Measurements from ENCODE around the gene ZNF672. TPM values are rescaled to one million over a fixed set of nuclear protein-coding genes. Genes with fewer than 3 reads are reported as not detected.
"Not testable (repeated sequence)": the region's sequence is repeated elsewhere in the genome, so short reads cannot be mapped to it uniquely, and the experiment has no call there.

Gene ZNF672
- polyA plus RNA-seq, 4 donors: 17.2 to 25.7 (median 21.3) TPM

- DNase-seq (no peak), FAIRE-seq (no peak)
- no peak overlapping the region for H3K4me3 ChIP-seq (ENCODE audit: low read depth in 1 of 3, low read length in 3 of 3)
- peaks cover 10 to 35% (median 14%) of the 10 kb centered on the region in 3 donors for H3K4me1 ChIP-seq (ENCODE audit: control insufficient read depth in 3 of 3, insufficient read depth in 2 of 3, low read depth in 1 of 3, low read length in 2 of 3)
- WGBS, 3 donors: 80 to 83% (median 82%) methylated on average over 2 of the region's 2 CpGs
- no peak overlapping the region for H3K27ac ChIP-seq (ENCODE audit: low read depth in 1 of 3, low read length in 2 of 3)
- no peaks in the 10 kb centered on the region for H3K9me3 ChIP-seq (ENCODE audit: control insufficient read depth in 2 of 2, insufficient read depth in 1 of 2, low read depth in 1 of 2, low read length in 1 of 2)
- H3K36me3 ChIP-seq (ENCODE audit: control insufficient read depth in 3 of 3, insufficient read depth in 2 of 3, low read depth in 1 of 3, low read length in 3 of 3): peaks cover 0 to 41% (median 6%) of the 10 kb centered on the region in 3 donors
- no peaks in the 10 kb centered on the region for H3K27me3 ChIP-seq (ENCODE audit: control insufficient read depth in 3 of 3, insufficient read depth in 3 of 3, low read length in 3 of 3)
These were observed 14.5 kb upstream of the ZNF672 start for GRCh38 chr1:248823517-248824001.

DNA sequence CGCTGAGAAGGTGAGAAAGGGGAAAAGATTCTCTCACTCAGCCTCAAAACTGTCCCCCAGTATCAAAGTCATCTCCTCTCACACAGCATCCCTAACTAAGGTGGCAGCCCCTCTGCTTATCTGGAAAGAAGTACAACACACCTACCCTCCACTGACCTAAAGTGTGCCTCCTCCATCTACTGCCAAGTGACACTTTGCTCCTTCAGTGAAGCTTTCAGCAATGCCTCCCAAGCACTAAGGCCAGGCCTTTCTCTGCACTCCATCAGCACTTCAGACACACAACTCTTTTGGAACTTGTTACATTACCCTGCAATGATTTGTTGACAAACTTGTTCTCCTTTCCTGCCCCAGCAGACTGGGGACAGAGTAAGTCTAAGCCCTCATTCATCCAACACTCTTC is 13.7 kb upstream of the ZNF672 start:
- DNase-seq (no peak), FAIRE-seq (no peak)
- no peaks in the 10 kb centered on the region for H3K9me3 ChIP-seq (ENCODE audit: control insufficient read depth in 2 of 2, insufficient read depth in 1 of 2, low read depth in 1 of 2, low read length in 1 of 2)
- peaks cover 0 to 36% (median 6%) of the 10 kb centered on the region in 3 donors for H3K36me3 ChIP-seq (ENCODE audit: control insufficient read depth in 3 of 3, insufficient read depth in 2 of 3, low read depth in 1 of 3, low read length in 3 of 3)
- H3K4me1 ChIP-seq (ENCODE audit: control insufficient read depth in 3 of 3, insufficient read depth in 2 of 3, low read depth in 1 of 3, low read length in 2 of 3): peaks cover 10 to 35% (median 14%) of the 10 kb centered on the region in 3 donors
- H3K27ac ChIP-seq (ENCODE audit: low read depth in 1 of 3, low read length in 2 of 3): no peak overlapping the region
- 95 to 100% (median 100%) methylated on average over 1 of the region's 1 CpG for WGBS, 3 donors
- peak overlapping the region in 2 of 3 donors; percentile 77 to 91 for H3K4me3 ChIP-seq (ENCODE audit: low read depth in 1 of 3, low read length in 3 of 3)
- no peaks in the 10 kb centered on the region for H3K27me3 ChIP-seq (ENCODE audit: control insufficient read depth in 3 of 3, insufficient read depth in 3 of 3, low read length in 3 of 3)

- 86 to 93% (median 87%) methylated on average over 3 of the region's 3 CpGs for WGBS, 3 donors
- H3K4me1 ChIP-seq (ENCODE audit: control insufficient read depth in 3 of 3, insufficient read depth in 2 of 3, low read depth in 1 of 3, low read length in 2 of 3): peaks cover 10 to 35% (median 14%) of the 10 kb centered on the region in 3 donors
- H3K27ac ChIP-seq (ENCODE audit: low read depth in 1 of 3, low read length in 2 of 3): no peak overlapping the region
- H3K36me3 ChIP-seq (ENCODE audit: control insufficient read depth in 3 of 3, insufficient read depth in 2 of 3, low read depth in 1 of 3, low read length in 3 of 3): peaks cover 0 to 32% (median 6%) of the 10 kb centered on the region in 3 donors
- no peak for FAIRE-seq
- H3K9me3 ChIP-seq (ENCODE audit: control insufficient read depth in 2 of 2, insufficient read depth in 1 of 2, low read depth in 1 of 2, low read length in 1 of 2): no peaks in the 10 kb centered on the region
- peak overlapping the region in 2 of 3 donors; percentile 77 to 91 for H3K4me3 ChIP-seq (ENCODE audit: low read depth in 1 of 3, low read length in 3 of 3)
- no peaks in the 10 kb centered on the region for H3K27me3 ChIP-seq (ENCODE audit: control insufficient read depth in 3 of 3, insufficient read depth in 3 of 3, low read length in 3 of 3)
- no peak for DNase-seq
These were observed 13.3 kb upstream of the ZNF672 start for GRCh38 chr1:248824701-248825100.

DNA sequence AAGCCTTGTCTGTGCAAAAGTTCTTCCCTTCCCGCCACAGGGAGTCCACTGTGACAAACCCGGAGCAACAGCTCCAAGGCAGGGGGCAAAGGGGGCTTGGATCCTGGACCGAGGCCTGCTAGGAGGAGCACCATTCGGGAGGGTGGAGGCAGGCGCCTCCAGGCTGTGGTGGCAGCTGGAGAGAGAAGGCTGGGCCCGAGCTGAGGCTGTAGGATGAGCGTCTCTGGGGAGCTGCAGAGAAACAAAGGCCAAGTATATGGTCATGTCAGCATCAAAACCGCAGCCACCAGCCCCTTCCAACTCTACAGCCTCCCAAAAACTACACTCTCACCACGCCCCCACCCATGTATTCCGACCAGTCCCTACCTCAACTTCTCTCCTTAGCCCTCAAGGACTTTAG is 12.9 kb upstream of the ZNF672 start:
- Histone ChIP-seq H3K27ac (ENCODE audit: low read depth in 1 of 3, low read length in 2 of 3) (peak overlapping the region; percentile 70 to 99 (median 97)), H3K4me1 (ENCODE audit: control insufficient read depth in 3 of 3, insufficient read depth in 2 of 3, low read depth in 1 of 3, low read length in 2 of 3) (peaks cover 10 to 35% (median 14%) of the 10 kb centered on the region in 3 donors), H3K36me3 (ENCODE audit: control insufficient read depth in 3 of 3, insufficient read depth in 2 of 3, low read depth in 1 of 3, low read length in 3 of 3) (peaks cover 0 to 30% (median 6%) of the 10 kb centered on the region in 3 donors), H3K4me3 (ENCODE audit: low read depth in 1 of 3, low read length in 3 of 3) (peak overlapping the region; percentile 71 to 91 (median 77)), H3K9me3 (ENCODE audit: control insufficient read depth in 2 of 2, insufficient read depth in 1 of 2, low read depth in 1 of 2, low read length in 1 of 2) (no peaks in the 10 kb centered on the region), H3K27me3 (ENCODE audit: control insufficient read depth in 3 of 3, insufficient read depth in 3 of 3, low read length in 3 of 3) (no peaks in the 10 kb centered on the region)
- DNase-seq: no peak
- FAIRE-seq: no peak
- WGBS, 3 donors: 13 to 31% (median 23%) methylated on average over 10 of the region's 10 CpGs

DNA sequence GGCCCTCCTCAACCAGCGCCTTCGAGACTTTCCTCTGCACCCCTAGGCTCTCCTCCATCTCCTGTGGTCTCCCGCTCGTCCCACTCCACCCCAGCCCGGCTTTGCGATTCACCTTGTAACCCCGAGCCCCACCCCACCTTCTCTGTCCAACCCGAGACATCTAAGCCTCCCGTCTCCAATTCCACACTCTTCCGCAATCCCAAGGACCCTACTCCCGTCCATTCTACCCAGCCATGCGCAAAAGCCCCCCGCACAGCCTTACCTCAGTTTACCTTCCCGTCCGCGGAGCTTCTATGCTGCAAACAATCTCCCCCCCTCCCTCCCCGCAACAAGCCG is 12.5 kb upstream of the ZNF672 start:
- Histone ChIP-seq H3K4me3 (ENCODE audit: low read depth in 1 of 3, low read length in 3 of 3) (peak overlapping the region; percentile 71 to 91 (median 77)), H3K27ac (ENCODE audit: low read depth in 1 of 3, low read length in 2 of 3) (peak overlapping the region; percentile 70 to 99 (median 97)), H3K36me3 (ENCODE audit: control insufficient read depth in 3 of 3, insufficient read depth in 2 of 3, low read depth in 1 of 3, low read length in 3 of 3) (peaks cover 0 to 26% (median 6%) of the 10 kb centered on the region in 3 donors), H3K27me3 (ENCODE audit: control insufficient read depth in 3 of 3, insufficient read depth in 3 of 3, low read length in 3 of 3) (no peaks in the 10 kb centered on the region), H3K9me3 (ENCODE audit: control insufficient read depth in 2 of 2, insufficient read depth in 1 of 2, low read depth in 1 of 2, low read length in 1 of 2) (no peaks in the 10 kb centered on the region), H3K4me1 (ENCODE audit: control insufficient read depth in 3 of 3, insufficient read depth in 2 of 3, low read depth in 1 of 3, low read length in 2 of 3) (peaks cover 10 to 35% (median 14%) of the 10 kb centered on the region in 3 donors)
- FAIRE-seq (no peak), DNase-seq (no peak)
- WGBS, 3 donors: 0 to 1% (median 1%) methylated on average over 18 of the region's 18 CpGs

GRCh38 chr1:248825909-248826760 is 11.9 kb upstream of the ZNF672 start, which contains the start of gene SH3BP5L:
SH3BP5L (minus strand) TSS chr1:248825915; CDS start chr1:248824935, 980 bp downstream.
- peaks cover 10 to 35% (median 14%) of the 10 kb centered on the region in 3 donors for H3K4me1 ChIP-seq (ENCODE audit: control insufficient read depth in 3 of 3, insufficient read depth in 2 of 3, low read depth in 1 of 3, low read length in 2 of 3)
- 0 to 1% (median 0%) methylated on average over 56 of the region's 56 CpGs for WGBS, 3 donors
- FAIRE-seq (no peak), DNase-seq (peak; percentile 97 to 99)
- no peaks in the 10 kb centered on the region for H3K9me3 ChIP-seq (ENCODE audit: control insufficient read depth in 2 of 2, insufficient read depth in 1 of 2, low read depth in 1 of 2, low read length in 1 of 2)
- peak within 1 kb of the TSS; percentile 70 to 99 (median 97) for H3K27ac ChIP-seq (ENCODE audit: low read depth in 1 of 3, low read length in 2 of 3)
- H3K4me3 ChIP-seq (ENCODE audit: low read depth in 1 of 3, low read length in 3 of 3): peak within 1 kb of the TSS; percentile 71 to 91 (median 77)
- H3K36me3 ChIP-seq (ENCODE audit: control insufficient read depth in 3 of 3, insufficient read depth in 2 of 3, low read depth in 1 of 3, low read length in 3 of 3): peaks cover 0 to 20% (median 2%) of the 10 kb centered on the region in 3 donors
- no peaks in the 10 kb centered on the region for H3K27me3 ChIP-seq (ENCODE audit: control insufficient read depth in 3 of 3, insufficient read depth in 3 of 3, low read length in 3 of 3)

- WGBS, 3 donors: 65 to 76% (median 73%) methylated on average over 3 of the region's 3 CpGs
- H3K9me3 ChIP-seq (ENCODE audit: control insufficient read depth in 2 of 2, insufficient read depth in 1 of 2, low read depth in 1 of 2, low read length in 1 of 2): no peaks in the 10 kb centered on the region
- peak overlapping the region in 1 of 3 donors; percentile 46 for H3K27ac ChIP-seq (ENCODE audit: low read depth in 1 of 3, low read length in 2 of 3)
- DNase-seq (peak in 1 of 2 donors; percentile 44), FAIRE-seq (no peak)
- peaks cover 0 to 12% (median 0%) of the 10 kb centered on the region in 3 donors for H3K36me3 ChIP-seq (ENCODE audit: control insufficient read depth in 3 of 3, insufficient read depth in 2 of 3, low read depth in 1 of 3, low read length in 3 of 3)
- H3K4me3 ChIP-seq (ENCODE audit: low read depth in 1 of 3, low read length in 3 of 3): no peak overlapping the region
- H3K27me3 ChIP-seq (ENCODE audit: control insufficient read depth in 3 of 3, insufficient read depth in 3 of 3, low read length in 3 of 3): no peaks in the 10 kb centered on the region
- peaks cover 10 to 24% (median 13%) of the 10 kb centered on the region in 3 donors for H3K4me1 ChIP-seq (ENCODE audit: control insufficient read depth in 3 of 3, insufficient read depth in 2 of 3, low read depth in 1 of 3, low read length in 2 of 3)
These were observed 9.2 kb upstream of the ZNF672 start for GRCh38 chr1:248828845-248829244.

GRCh38 chr1:248830718-248831017 is 7.4 kb upstream of the ZNF672 start:
- not testable (repeated sequence) for H3K36me3 ChIP-seq (ENCODE audit: control insufficient read depth in 3 of 3, insufficient read depth in 2 of 3, low read depth in 1 of 3, low read length in 3 of 3); H3K4me3 ChIP-seq (ENCODE audit: low read depth in 1 of 3, low read length in 3 of 3); H3K27ac ChIP-seq (ENCODE audit: low read depth in 1 of 3, low read length in 2 of 3); H3K27me3 ChIP-seq (ENCODE audit: control insufficient read depth in 3 of 3, insufficient read depth in 3 of 3, low read length in 3 of 3); H3K9me3 ChIP-seq (ENCODE audit: control insufficient read depth in 2 of 2, insufficient read depth in 1 of 2, low read depth in 1 of 2, low read length in 1 of 2); FAIRE-seq; DNase-seq
- H3K4me1 ChIP-seq (ENCODE audit: control insufficient read depth in 3 of 3, insufficient read depth in 2 of 3, low read depth in 1 of 3, low read length in 2 of 3): peaks cover 0 to 10% (median 0%) of the 10 kb centered on the region in 3 donors
- WGBS, 3 donors: 25 to 46% (median 37%) methylated on average over 1 to 3 of the region's 3 CpGs
